Measurements from ENCODE around the gene MPZ. TPM values are rescaled to one million over a fixed set of nuclear protein-coding genes. Genes with fewer than 3 reads are reported as not detected.
"Not testable (repeated sequence)": the region's sequence is repeated elsewhere in the genome, so short reads cannot be mapped to it uniquely, and the experiment has no call there.

MPZ gene
- polyA plus RNA-seq, 1 donor: 10.1 TPM

- H3K4me3 ChIP-seq (ENCODE audit: low read length): peak within 1 kb of the TSS; percentile 50
- peaks cover 20% of the 10 kb centered on the region for H3K4me1 ChIP-seq (ENCODE audit: control insufficient read depth, insufficient read depth, low read length)
- no peaks in the 10 kb centered on the region for H3K36me3 ChIP-seq (ENCODE audit: control insufficient read depth, insufficient read depth, low read length)
- peaks cover 14% of the 10 kb centered on the region for H3K9me3 ChIP-seq (ENCODE audit: control insufficient read depth, low read depth, low read length)
- peak; percentile 53 to 80 for DNase-seq
- 13% methylated on average over 3 of the region's 62 CpGs for WGBS (ENCODE audit: insufficient coverage, low lambda C conversion rate)
- H3K27me3 ChIP-seq (ENCODE audit: control insufficient read depth, insufficient read depth, low read length): peaks cover 16% of the 10 kb centered on the region
- no peak within 1 kb of the TSS for H3K27ac ChIP-seq (ENCODE audit: low read length)
Measured at GRCh38 chr1:161258439-161259344, 51.1 kb downstream of the MPZ start, which contains the start of gene PCP4L1. TSS of gene PCP4L1 (plus strand) at chr1:161258745. CDS start at chr1:161258975, 230 bp downstream.

DNA sequence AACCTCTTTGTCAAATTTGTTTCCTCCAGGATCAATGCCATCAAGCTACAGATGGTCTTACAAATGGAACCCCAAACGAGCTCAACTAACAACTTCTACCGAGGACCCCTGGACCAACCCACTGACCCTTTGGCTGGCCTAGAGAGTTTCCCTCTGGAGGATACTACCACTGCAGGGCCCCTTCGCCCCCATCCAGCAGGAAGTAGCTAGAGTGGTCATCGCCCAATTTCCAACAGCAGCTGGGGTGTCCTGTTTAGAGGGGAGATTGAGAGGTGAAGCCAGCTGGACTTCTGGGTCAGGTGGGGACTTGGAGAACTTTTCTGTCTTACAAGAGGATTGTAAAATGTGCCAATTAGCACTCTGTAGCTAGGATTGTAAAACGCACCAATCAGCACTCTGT lies 52.7 kb downstream of the MPZ start:
- WGBS (ENCODE audit: insufficient coverage, low lambda C conversion rate): no CpG with 5 or more reads among the region's 5 CpGs

DNA sequence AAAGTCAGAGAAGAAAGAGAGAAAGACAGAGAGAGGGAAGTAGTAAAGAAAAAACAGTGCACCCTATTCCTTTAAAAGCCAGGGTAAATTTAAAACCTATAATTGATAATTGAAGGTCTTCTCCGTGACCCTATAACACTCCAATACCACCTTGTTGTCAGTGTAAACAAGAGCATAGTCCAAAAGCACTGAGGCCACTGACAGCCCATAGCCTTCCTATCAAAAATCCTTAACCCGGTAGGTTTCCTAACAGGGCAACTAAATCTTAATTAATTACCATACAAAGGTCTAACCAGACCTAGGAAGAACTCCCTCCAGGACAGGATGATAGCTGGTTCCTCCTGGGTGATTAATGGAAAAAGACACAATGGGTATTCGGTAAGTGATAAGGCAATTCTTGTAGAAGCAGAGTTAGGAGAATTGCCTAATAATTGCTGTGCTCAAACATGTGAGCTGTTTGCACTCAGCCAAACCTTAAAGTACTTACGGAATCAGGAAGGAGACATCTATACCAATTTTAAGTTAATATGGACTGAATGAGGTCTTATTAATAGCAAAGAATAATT lies 53.7 kb downstream of the MPZ start:
- H3K27me3 ChIP-seq (ENCODE audit: control insufficient read depth, insufficient read depth, low read length): peaks cover 16% of the 10 kb centered on the region
- WGBS (ENCODE audit: insufficient coverage, low lambda C conversion rate): no CpG with 5 or more reads among the region's 4 CpGs
- H3K4me3 ChIP-seq (ENCODE audit: low read length); H3K27ac ChIP-seq (ENCODE audit: low read length); DNase-seq; H3K36me3 ChIP-seq (ENCODE audit: control insufficient read depth, insufficient read depth, low read length): not testable (repeated sequence)
- peaks cover 14% of the 10 kb centered on the region for H3K9me3 ChIP-seq (ENCODE audit: control insufficient read depth, low read depth, low read length)
- peaks cover 13% of the 10 kb centered on the region for H3K4me1 ChIP-seq (ENCODE audit: control insufficient read depth, insufficient read depth, low read length)

More for the DNA sequence above, 52.7 kb downstream of the MPZ start:
- Histone ChIP-seq H3K4me1 (ENCODE audit: control insufficient read depth, insufficient read depth, low read length) (peaks cover 20% of the 10 kb centered on the region), H3K27me3 (ENCODE audit: control insufficient read depth, insufficient read depth, low read length) (peaks cover 16% of the 10 kb centered on the region), H3K9me3 (ENCODE audit: control insufficient read depth, low read depth, low read length) (peaks cover 14% of the 10 kb centered on the region)
- H3K27ac ChIP-seq (ENCODE audit: low read length); H3K36me3 ChIP-seq (ENCODE audit: control insufficient read depth, insufficient read depth, low read length); DNase-seq; H3K4me3 ChIP-seq (ENCODE audit: low read length): not testable (repeated sequence)

- H3K27me3 ChIP-seq (ENCODE audit: control insufficient read depth, insufficient read depth, low read length): peaks cover 16% of the 10 kb centered on the region
- WGBS (ENCODE audit: insufficient coverage, low lambda C conversion rate): 86% methylated on average over 1 of the region's 5 CpGs
- not testable (repeated sequence) for H3K36me3 ChIP-seq (ENCODE audit: control insufficient read depth, insufficient read depth, low read length); H3K4me1 ChIP-seq (ENCODE audit: control insufficient read depth, insufficient read depth, low read length); H3K27ac ChIP-seq (ENCODE audit: low read length); H3K4me3 ChIP-seq (ENCODE audit: low read length); DNase-seq
- H3K9me3 ChIP-seq (ENCODE audit: control insufficient read depth, low read depth, low read length): peaks cover 14% of the 10 kb centered on the region
Measured at GRCh38 chr1:161255302-161255701, 54.5 kb downstream of the MPZ start.

Other genes with a start within 250 kb of the MPZ start
- 5.7 TPM for gene ARHGAP30, start 240.1 kb downstream of the MPZ start, polyA plus RNA-seq
- gene NECTIN4, start 220.4 kb downstream of the MPZ start, polyA plus RNA-seq: 0.42 TPM
- 5.6 TPM for gene KLHDC9, start 211.6 kb downstream of the MPZ start, polyA plus RNA-seq
- 72.5 TPM for gene PFDN2, start 191.9 kb downstream of the MPZ start, polyA plus RNA-seq
- gene NIT1, start 191.9 kb downstream of the MPZ start, polyA plus RNA-seq: 80.6 TPM
- 33.0 TPM for gene DEDD, start 177.3 kb downstream of the MPZ start, polyA plus RNA-seq
- 135 TPM for gene UFC1, start 156.0 kb downstream of the MPZ start, polyA plus RNA-seq
- 29.4 TPM for gene USP21, start 150.5 kb downstream of the MPZ start, polyA plus RNA-seq
- 26.2 TPM for gene PPOX, start 143.5 kb downstream of the MPZ start, polyA plus RNA-seq
- gene B4GALT3, start 132.5 kb downstream of the MPZ start, polyA plus RNA-seq: 38.4 TPM
- 1.2 TPM for gene ADAMTS4, start 110.9 kb downstream of the MPZ start, polyA plus RNA-seq
- 125 TPM for gene NDUFS2, start 107.6 kb downstream of the MPZ start, polyA plus RNA-seq
- 35.9 TPM for gene FCER1G, start 94.7 kb downstream of the MPZ start, polyA plus RNA-seq
- gene APOA2, start 86.3 kb downstream of the MPZ start, polyA plus RNA-seq: 29.3 TPM
- gene TOMM40L, start 83.9 kb downstream of the MPZ start, polyA plus RNA-seq: 16.2 TPM
- gene NR1I3, start 71.8 kb downstream of the MPZ start, polyA plus RNA-seq: 13.1 TPM
- gene PCP4L1, start 51.2 kb downstream of the MPZ start, polyA plus RNA-seq: 9.4 TPM
- gene SDHC, start 4.4 kb upstream of the MPZ start, polyA plus RNA-seq: 194 TPM
- 0.15 TPM for gene CFAP126, start 57.9 kb upstream of the MPZ start, polyA plus RNA-seq
- gene FCGR2A, start 195.5 kb upstream of the MPZ start, polyA plus RNA-seq: 3.0 TPM
- 0.46 TPM for gene HSPA6, start 214.6 kb upstream of the MPZ start, polyA plus RNA-seq
- 3.1 TPM for gene FCGR3A, start 239.8 kb upstream of the MPZ start, polyA plus RNA-seq

Data from large intestine (tissue), 3 donors.